ENCODE results near the gene TPO.

TPO gene

GRCh38 chr2:1584691-1585485 is 171.6 kb downstream of the TPO start:
- no peak for DNase-seq (ENCODE audit: low spot score)

- no peak for DNase-seq (ENCODE audit: low spot score)
These were observed 172.4 kb downstream of the TPO start for GRCh38 chr2:1585635-1586034.

- no peak for DNase-seq (ENCODE audit: low spot score)
These were observed 173.1 kb downstream of the TPO start for GRCh38 chr2:1586251-1586922.

- peak; percentile 65 for DNase-seq (ENCODE audit: low spot score)
These were observed 173.9 kb downstream of the TPO start for GRCh38 chr2:1586923-1587840.

- no peak for DNase-seq (ENCODE audit: low spot score)
These were observed 175.1 kb downstream of the TPO start for GRCh38 chr2:1588051-1588977.

GRCh38 chr2:1588978-1589621 is 175.8 kb downstream of the TPO start:
- no peak for DNase-seq (ENCODE audit: low spot score)

- DNase-seq (ENCODE audit: low spot score) = no peak
These were observed 177.6 kb downstream of the TPO start for GRCh38 chr2:1590596-1591460.

GRCh38 chr2:1591461-1591770 is 178.2 kb downstream of the TPO start:
- no peak for DNase-seq (ENCODE audit: low spot score)
